Mesenteric fat pad (tissue), 1 donor: ENCODE data around the gene H2AZ1. TPM values are rescaled to one million over a fixed set of nuclear protein-coding genes. Genes with fewer than 3 reads are reported as not detected.

Experiments used
- DNase-seq: peaks from one replicate; pipeline ENCODE4 v3.0.0-alpha.2; 2020; ENCODE audit warnings: low spot score
- total RNA-seq: library from RNA; stranded (reverse); fragmentation: NEBNext Ultra II Directional; extraction: Animal tissue kit (Norgen Biotek cat#: 25700); gene quantifications from one replicate; pipeline ENCODE4 v1.2.1, GENCODE V29; 2021
- donor health status: DM: yes; HTN: yes; CAD: no.

The H2AZ1 gene
- total RNA-seq, 1 donor from 2014 or later: 99.2 TPM

- DNase-seq: peak; percentile 94
Observed at GRCh38 chr4:99946356-99947189, 3.5 kb downstream of the H2AZ1 start, which contains the start of gene DNAJB14. Gene DNAJB14 (minus strand): TSS chr4:99946618. CDS start chr4:99946571, 47 bp downstream.

- no peak for DNase-seq
Observed at GRCh38 chr4:99945718-99946355, 4.2 kb downstream of the H2AZ1 start.

- DNase-seq: no peak
Observed at GRCh38 chr4:99943904-99944437, 6.1 kb downstream of the H2AZ1 start.

GRCh38 chr4:99938243-99938753, 11.8 kb downstream of the H2AZ1 start:
- DNase-seq: no peak

GRCh38 chr4:99934891-99935290, 15.2 kb downstream of the H2AZ1 start:
- DNase-seq: no peak

GRCh38 chr4:99927566-99927965, 22.5 kb downstream of the H2AZ1 start:
- DNase-seq: no peak

GRCh38 chr4:99921174-99921573, 28.9 kb downstream of the H2AZ1 start:
- DNase-seq: no peak

- no peak for DNase-seq
Observed at GRCh38 chr4:99918656-99919055, 31.4 kb downstream of the H2AZ1 start.

- no peak for DNase-seq
Observed at GRCh38 chr4:99917575-99917974, 32.5 kb downstream of the H2AZ1 start.

- DNase-seq: no peak
Observed at GRCh38 chr4:99915449-99915848, 34.6 kb downstream of the H2AZ1 start.

Other genes with a start within 250 kb of the H2AZ1 start
- 4.9 TPM for gene DAPP1, start 133.4 kb downstream of the H2AZ1 start, total RNA-seq
- 31.5 TPM for gene LAMTOR3, start 55.8 kb downstream of the H2AZ1 start, total RNA-seq
- gene DNAJB14, start 3.7 kb downstream of the H2AZ1 start, total RNA-seq: 45.6 TPM
- 3.7 TPM for gene DDIT4L, start 240.2 kb upstream of the H2AZ1 start, total RNA-seq